Naive thymus-derived CD4-positive, alpha-beta T cell (primary cell): ENCODE results near the gene ZNF469. TPM values are rescaled to one million over a fixed set of nuclear protein-coding genes. Genes with fewer than 3 reads are reported as not detected.

Experiments
- ATAC-seq: fragments of 150-1000 bp; cut with Tn5 transposase; 2 replicates; pipeline ENCODE4 v1.10.0; 2021; ENCODE audit warnings: mild to moderate bottlenecking, moderate library complexity
- CTCF ChIA-PET: fragments of 350-600 bp; sonication (Branson Sonifier 250); formaldehyde crosslinking; loops from one replicate; lab custom pipeline; 2021; ENCODE audit warnings: antibody characterized with exemption; lab: Charles Lee
- POLR2A ChIA-PET: fragments of 350-600 bp; sonication (Branson Sonifier 250); formaldehyde crosslinking; loops from one replicate; lab custom pipeline; 2021; ENCODE audit warnings: antibody characterized with exemption, inconsistent platforms; lab: Charles Lee
- DNase-seq, 9 donors: peaks; one replicate each; pipeline versions ENCODE4 v3.0.0 to v3.0.0-alpha.2; 2020 to 2022; ENCODE audit warnings: mixed read lengths in 1 of 9
- H3K27ac ChIP-seq: one replicate; pipeline ENCODE4 v1.7.0; 2013; ENCODE audit warnings: mild to moderate bottlenecking, low read depth, low read length, moderate library complexity
- H3K27me3 ChIP-seq, 2 donors: one replicate each; pipeline ENCODE4 v1.7.0; 2013; ENCODE audit warnings: low read length in 2 of 2, mild to moderate bottlenecking in 2 of 2, moderate library complexity in 2 of 2; ENCODE audit not compliant: control insufficient read depth in 2 of 2, insufficient read depth in 2 of 2
- H3K36me3 ChIP-seq, 3 experiments: 1 replicate in 2 of 3; 2 replicates in 1 of 3; pipeline ENCODE4 v1.7.0; 2013; ENCODE audit warnings: low read length in 3 of 3, mild to moderate bottlenecking in 3 of 3, moderate library complexity in 1 of 3; ENCODE audit not compliant: insufficient read depth in 3 of 3, control insufficient read depth in 2 of 3
- H3K4me1 ChIP-seq, 2 donors: one replicate each; pipeline ENCODE4 v1.7.0; 2013; ENCODE audit warnings: low read length in 2 of 2, mild to moderate bottlenecking in 2 of 2, moderate library complexity in 1 of 2; ENCODE audit not compliant: control insufficient read depth in 2 of 2, insufficient read depth in 2 of 2
- H3K4me3 ChIP-seq: 2 replicates; pipeline ENCODE4 v1.7.0; 2013; ENCODE audit warnings: mild to moderate bottlenecking, low read length
- H3K9me3 ChIP-seq, 3 experiments: 1 replicate in 2 of 3; 2 replicates in 1 of 3; pipeline ENCODE4 v1.7.0; 2013; ENCODE audit warnings: low read length in 3 of 3; ENCODE audit not compliant: control insufficient read depth in 2 of 3
- H3K27ac Mint-ChIP-seq, 9 donors: one replicate each; pipeline ENCODE4 v1.8.0; 2020 to 2022; ENCODE audit warnings: mixed read lengths in 9 of 9, mild to moderate bottlenecking in 8 of 9, moderate library complexity in 5 of 9, inconsistent platforms in 2 of 9
- H3K27me3 Mint-ChIP-seq, 5 donors: one replicate each; pipeline ENCODE4 v1.8.0; 2021 to 2022; ENCODE audit warnings: mixed read lengths in 5 of 5, mild to moderate bottlenecking in 1 of 5
- H3K36me3 Mint-ChIP-seq, 5 donors: one replicate each; pipeline ENCODE4 v1.8.0; 2020 to 2022; ENCODE audit warnings: mixed read lengths in 5 of 5, mild to moderate bottlenecking in 3 of 5, inconsistent platforms in 1 of 5
- H3K4me1 Mint-ChIP-seq, 7 donors: one replicate each; pipeline ENCODE4 v1.8.0; 2020 to 2022; ENCODE audit warnings: mixed read lengths in 7 of 7, mild to moderate bottlenecking in 3 of 7, inconsistent platforms in 1 of 7
- H3K4me3 Mint-ChIP-seq, 10 donors: one replicate each; pipeline ENCODE4 v1.8.0; 2020 to 2022; ENCODE audit warnings: mild to moderate bottlenecking in 10 of 10, mixed read lengths in 10 of 10, moderate library complexity in 6 of 10, inconsistent platforms in 2 of 10
- H3K9me3 Mint-ChIP-seq, 11 donors: one replicate each; pipeline ENCODE4 v1.8.0; 2020 to 2022; ENCODE audit warnings: mixed read lengths in 11 of 11, mild to moderate bottlenecking in 4 of 11, inconsistent platforms in 1 of 11, moderate library complexity in 1 of 11
- intact Hi-C, 2 donors: fragments of 100-400 bp; cut with micrococcal nuclease; formaldehyde crosslinking; loops; one replicate each; pipeline ENCODE4 v1.15.1; 2023
- polyA plus RNA-seq, 2 donors: library from polyadenylated mRNA; unstranded; fragments of 300-500 nt; fragmentation: Illumina TruSeq; gene quantifications; one replicate each; pipeline ENCODE4 v1.2.3, GENCODE V29; 2021
- total RNA-seq, 6 experiments: library from RNA in 5 of 6; stranded (reverse) in 5 of 6; gene quantifications; 1 replicate in 5 of 6; 2 replicates in 1 of 6; pipeline ENCODE4 v1.2.3 and lab custom pipeline; 2021 to 2026

ZNF469 gene
- total and polyA plus RNA-seq, 7 experiments from 2014 or later: 0.07 to 1.6 (median 1.1) TPM; not detected in 1

GRCh38 chr16:88373211-88373610, 9.5 kb upstream of the ZNF469 start:
- ChIA-PET CTCF (no interaction called here), POLR2A (no interaction called here)
- DNase-seq: no peak
- H3K9me3 ChIP-seq: no peaks in the 10 kb centered on the region
- Mint-ChIP-seq H3K4me3 (no peak overlapping the region), H3K27ac (no peak overlapping the region), H3K27me3 (peaks cover 0 to 13% (median 8%) of the 10 kb centered on the region in 5 donors), H3K36me3 (no peaks in the 10 kb centered on the region), H3K9me3 (peaks cover 0 to 1% (median 0%) of the 10 kb centered on the region in 11 donors), H3K4me1 (no peaks in the 10 kb centered on the region)
- no peaks in the 10 kb centered on the region for H3K36me3 ChIP-seq
- no peaks in the 10 kb centered on the region for H3K27me3 ChIP-seq
- intact Hi-C loops: no loop called here
- ATAC-seq: no peak
- no peaks in the 10 kb centered on the region for H3K4me1 ChIP-seq
- H3K4me3 ChIP-seq: no peak overlapping the region
- H3K27ac ChIP-seq: no peak overlapping the region

GRCh38 chr16:88373927-88374492, 8.7 kb upstream of the ZNF469 start:
- H3K4me1 Mint-ChIP-seq: no peaks in the 10 kb centered on the region
- Histone ChIP-seq H3K9me3 (no peaks in the 10 kb centered on the region), H3K4me1 (no peaks in the 10 kb centered on the region), H3K27ac (no peak overlapping the region), H3K36me3 (no peaks in the 10 kb centered on the region), H3K4me3 (no peak overlapping the region), H3K27me3 (no peaks in the 10 kb centered on the region)
- ChIA-PET CTCF (no interaction called here), POLR2A (no interaction called here)
- H3K27ac Mint-ChIP-seq: no peak overlapping the region
- peaks cover 0 to 1% (median 0%) of the 10 kb centered on the region in 11 donors for H3K9me3 Mint-ChIP-seq
- intact Hi-C loops: no loop called here
- H3K36me3 Mint-ChIP-seq: no peaks in the 10 kb centered on the region
- DNase-seq (no peak), ATAC-seq (no peak)
- H3K4me3 Mint-ChIP-seq: no peak overlapping the region
- H3K27me3 Mint-ChIP-seq: peaks cover 0 to 18% (median 8%) of the 10 kb centered on the region in 5 donors

GRCh38 chr16:88374736-88375135, 8.0 kb upstream of the ZNF469 start:
- Mint-ChIP-seq H3K9me3 (peaks cover 0 to 1% (median 0%) of the 10 kb centered on the region in 11 donors), H3K4me1 (no peaks in the 10 kb centered on the region), H3K4me3 (no peak overlapping the region), H3K36me3 (no peaks in the 10 kb centered on the region), H3K27ac (no peak overlapping the region), H3K27me3 (peaks cover 0 to 18% (median 8%) of the 10 kb centered on the region in 5 donors)
- Histone ChIP-seq H3K4me3 (no peak overlapping the region), H3K27me3 (no peaks in the 10 kb centered on the region), H3K27ac (no peak overlapping the region), H3K9me3 (no peaks in the 10 kb centered on the region), H3K36me3 (no peaks in the 10 kb centered on the region), H3K4me1 (no peaks in the 10 kb centered on the region)
- ChIA-PET POLR2A (no interaction called here), CTCF (no interaction called here)
- ATAC-seq (no peak), DNase-seq (no peak)
- intact Hi-C loops: no loop called here

- H3K27me3 ChIP-seq: no peaks in the 10 kb centered on the region
- H3K36me3 ChIP-seq: no peaks in the 10 kb centered on the region
- ChIA-PET CTCF (no interaction called here), POLR2A (no interaction called here)
- no peaks in the 10 kb centered on the region for H3K4me1 ChIP-seq
- Mint-ChIP-seq H3K9me3 (peaks cover 0 to 1% (median 0%) of the 10 kb centered on the region in 11 donors), H3K27me3 (peaks cover 0 to 18% (median 8%) of the 10 kb centered on the region in 5 donors), H3K4me1 (no peaks in the 10 kb centered on the region), H3K4me3 (no peak overlapping the region), H3K36me3 (no peaks in the 10 kb centered on the region), H3K27ac (no peak overlapping the region)
- no peak overlapping the region for H3K27ac ChIP-seq
- H3K9me3 ChIP-seq: no peaks in the 10 kb centered on the region
- DNase-seq: no peak
- no peak overlapping the region for H3K4me3 ChIP-seq
- intact Hi-C loops: no loop called here
- no peak for ATAC-seq
Measured at GRCh38 chr16:88375236-88375975, 7.4 kb upstream of the ZNF469 start.

- Histone ChIP-seq H3K36me3 (no peaks in the 10 kb centered on the region), H3K4me3 (no peak overlapping the region), H3K9me3 (no peaks in the 10 kb centered on the region), H3K27me3 (no peaks in the 10 kb centered on the region), H3K4me1 (no peaks in the 10 kb centered on the region), H3K27ac (no peak overlapping the region)
- DNase-seq (no peak), ATAC-seq (no peak)
- intact Hi-C loops: no loop called here
- no peaks in the 10 kb centered on the region for H3K36me3 Mint-ChIP-seq
- ChIA-PET POLR2A (no interaction called here), CTCF (no interaction called here)
- H3K9me3 Mint-ChIP-seq: peaks cover 0 to 1% (median 0%) of the 10 kb centered on the region in 11 donors
- peaks cover 0 to 18% (median 8%) of the 10 kb centered on the region in 5 donors for H3K27me3 Mint-ChIP-seq
- no peaks in the 10 kb centered on the region for H3K4me1 Mint-ChIP-seq
- no peak overlapping the region for H3K4me3 Mint-ChIP-seq
- H3K27ac Mint-ChIP-seq: no peak overlapping the region
Measured at GRCh38 chr16:88375996-88376834, 6.5 kb upstream of the ZNF469 start.

GRCh38 chr16:88376835-88377726, 5.7 kb upstream of the ZNF469 start:
- Histone ChIP-seq H3K36me3 (no peaks in the 10 kb centered on the region), H3K9me3 (no peaks in the 10 kb centered on the region), H3K4me1 (no peaks in the 10 kb centered on the region), H3K4me3 (no peak overlapping the region), H3K27ac (no peak overlapping the region), H3K27me3 (no peaks in the 10 kb centered on the region)
- intact Hi-C loops: no loop called here
- Mint-ChIP-seq H3K4me1 (no peaks in the 10 kb centered on the region), H3K27me3 (peaks cover under 1 to 19% (median 8%) of the 10 kb centered on the region in 5 donors), H3K9me3 (peaks cover 0 to 1% (median 0%) of the 10 kb centered on the region in 11 donors), H3K27ac (no peak overlapping the region), H3K36me3 (no peaks in the 10 kb centered on the region), H3K4me3 (no peak overlapping the region)
- CTCF ChIA-PET: no interaction called here
- DNase-seq (no peak), ATAC-seq (no peak)
- POLR2A ChIA-PET: no interaction called here
